OCI-LY3 (cell line): ENCODE data around the gene MOB3B.

ENCODE experiments used
- H2AFZ ChIP-seq: fragments of 200-600, 300-600 bp; shearing (Covaris generic); 2 replicates; pipeline ENCODE4 v1.6.0; 2014; ENCODE audit warnings: antibody characterized with exemption, low read depth, low read length
- H3K27ac ChIP-seq: fragments of 200-600, 300-600 bp; sonication (generic); 2 replicates; pipeline ENCODE4 v1.5.1; 2014; ENCODE audit warnings: mild to moderate bottlenecking, low read length, moderate library complexity, mixed read lengths
- H3K27me3 ChIP-seq: fragments of 200-600, 300-600 bp; sonication (generic); 2 replicates; pipeline ENCODE4 v1.6.1; 2014; ENCODE audit warnings: low read depth, low read length, mixed read lengths
- H3K36me3 ChIP-seq: fragments of 200-600, 300-600 bp; sonication (generic); replicated peaks from 2 replicates; pipeline ENCODE3; 2014; ENCODE audit warnings: low read depth, low read length, mixed read lengths
- H3K4me1 ChIP-seq: fragments of 300-600, 200-600 bp; sonication (generic); 2 replicates; pipeline ENCODE4 v1.6.1; 2014; ENCODE audit warnings: low read length, mixed read lengths
- H3K4me2 ChIP-seq: fragments of 200-600, 300-600 bp; sonication (generic); 2 replicates; pipeline ENCODE4 v1.6.1; 2014; ENCODE audit warnings: low read length, mixed read lengths
- H3K4me3 ChIP-seq: fragments of 300-600, 200-600 bp; sonication (generic); 2 replicates; pipeline ENCODE4 v1.5.1; 2014; ENCODE audit warnings: antibody characterized with exemption, mild to moderate bottlenecking, low read length, moderate library complexity
- H3K79me2 ChIP-seq: fragments of 300-600, 200-600 bp; shearing (Covaris generic); 2 replicates; pipeline ENCODE4 v1.6.1; 2014; ENCODE audit warnings: mild to moderate bottlenecking, low read length, mixed read lengths
- H3K9ac ChIP-seq: fragments of 300-600, 200-600 bp; shearing (Covaris generic); 2 replicates; pipeline ENCODE4 v1.6.0; 2014; ENCODE audit warnings: mild to moderate bottlenecking, low read length, moderate library complexity
- H3K9me3 ChIP-seq: fragments of 200-600, 300-600 bp; shearing (Covaris generic); 2 replicates; pipeline ENCODE4 v1.6.1; 2014; ENCODE audit warnings: low read length, mixed read lengths; ENCODE audit not compliant: insufficient read depth
- H4K20me1 ChIP-seq: fragments of 200-600, 300-600 bp; sonication (generic); 2 replicates; pipeline ENCODE4 v1.6.1; 2016; ENCODE audit warnings: low read length, mixed read lengths; ENCODE audit not compliant: insufficient read depth
- EZH2phosphoT487 ChIP-seq: fragments of 200-600 bp; shearing (Covaris generic); IDR thresholded peaks from 2 replicates; pipeline ENCODE4 v1.6.1; 2018; ENCODE audit warnings: antibody characterized with exemption, mixed run types, low read depth
- TF ChIP-seq, protein P1 (sequence below): fragments of 200-600, 300-600 bp; sonication (generic); IDR thresholded peaks from 2 replicates; pipeline ENCODE4 v1.5.1; 2014; ENCODE audit warnings: antibody characterized with exemption, low read length, low read depth

The MOB3B gene

DNA sequence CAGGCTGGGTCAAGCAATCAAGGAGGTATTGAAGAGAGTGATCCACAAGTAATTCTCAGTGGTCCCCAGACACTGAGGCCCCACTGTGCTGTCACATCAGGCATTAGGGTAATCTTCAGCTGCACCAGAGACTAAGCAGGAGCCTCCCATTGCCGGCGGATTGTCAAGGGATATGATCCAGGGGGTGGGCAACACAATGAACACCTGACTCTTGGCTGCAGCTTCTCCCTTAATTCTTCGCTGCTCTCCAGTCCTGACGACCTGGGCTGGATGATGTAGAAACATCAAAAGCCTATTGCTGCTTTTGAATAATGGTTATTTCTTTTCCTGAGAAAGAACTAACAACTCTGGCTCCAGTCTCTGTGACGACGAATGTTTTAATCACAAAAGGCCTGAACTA lies 83.9 kb downstream of the MOB3B start:
- Histone ChIP-seq H3K9ac (no peak overlapping the region), H2AFZ (no peak overlapping the region)
- no peak for TF ChIP-seq EZH2phosphoT487
- TF ChIP-seq, protein P1, sequence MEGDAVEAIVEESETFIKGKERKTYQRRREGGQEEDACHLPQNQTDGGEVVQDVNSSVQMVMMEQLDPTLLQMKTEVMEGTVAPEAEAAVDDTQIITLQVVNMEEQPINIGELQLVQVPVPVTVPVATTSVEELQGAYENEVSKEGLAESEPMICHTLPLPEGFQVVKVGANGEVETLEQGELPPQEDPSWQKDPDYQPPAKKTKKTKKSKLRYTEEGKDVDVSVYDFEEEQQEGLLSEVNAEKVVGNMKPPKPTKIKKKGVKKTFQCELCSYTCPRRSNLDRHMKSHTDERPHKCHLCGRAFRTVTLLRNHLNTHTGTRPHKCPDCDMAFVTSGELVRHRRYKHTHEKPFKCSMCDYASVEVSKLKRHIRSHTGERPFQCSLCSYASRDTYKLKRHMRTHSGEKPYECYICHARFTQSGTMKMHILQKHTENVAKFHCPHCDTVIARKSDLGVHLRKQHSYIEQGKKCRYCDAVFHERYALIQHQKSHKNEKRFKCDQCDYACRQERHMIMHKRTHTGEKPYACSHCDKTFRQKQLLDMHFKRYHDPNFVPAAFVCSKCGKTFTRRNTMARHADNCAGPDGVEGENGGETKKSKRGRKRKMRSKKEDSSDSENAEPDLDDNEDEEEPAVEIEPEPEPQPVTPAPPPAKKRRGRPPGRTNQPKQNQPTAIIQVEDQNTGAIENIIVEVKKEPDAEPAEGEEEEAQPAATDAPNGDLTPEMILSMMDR, result no peak

DNA sequence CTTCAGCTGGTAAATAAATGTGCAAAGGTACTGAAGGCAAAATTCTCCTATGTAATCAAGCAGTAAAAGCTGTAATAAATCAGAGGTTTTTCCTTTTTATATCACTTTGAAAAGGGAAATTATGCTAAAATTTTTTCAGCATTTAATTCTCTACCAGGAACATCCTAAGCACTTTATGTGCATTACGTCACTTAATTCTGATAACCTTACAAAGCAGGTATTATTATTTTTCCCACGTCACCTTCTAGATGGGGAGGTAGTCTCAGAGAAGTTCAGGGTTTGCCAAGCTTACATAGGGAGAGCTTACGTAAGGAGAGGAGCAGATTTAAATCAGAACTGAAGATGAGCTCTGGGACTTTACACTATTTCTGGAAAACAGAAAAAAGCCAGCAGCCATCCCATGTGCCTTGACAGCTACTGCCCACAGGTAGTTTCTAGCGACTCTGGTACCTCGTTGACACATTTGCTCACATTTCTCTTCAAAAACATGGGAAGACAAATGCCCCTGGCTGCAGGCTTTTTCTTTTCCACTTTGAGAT lies 84.5 kb downstream of the MOB3B start:
- peaks cover 8% of the 10 kb centered on the region for H3K4me1 ChIP-seq
- no peak overlapping the region for H2AFZ ChIP-seq
- H3K27me3 ChIP-seq, result peaks cover 14% of the 10 kb centered on the region
- no peak overlapping the region for H3K4me2 ChIP-seq
- H4K20me1 ChIP-seq, result no peaks in the 10 kb centered on the region
- peaks cover 5% of the 10 kb centered on the region; the same call in 1 of the 2 replicates for H3K9me3 ChIP-seq
- H3K36me3 ChIP-seq, result peaks cover 6% of the 10 kb centered on the region
- H3K79me2 ChIP-seq, result no peaks in the 10 kb centered on the region
- H3K9ac ChIP-seq, result no peak overlapping the region
- H3K27ac ChIP-seq, result no peak overlapping the region
- no peak overlapping the region for H3K4me3 ChIP-seq
- TF ChIP-seq, protein P1, result no peak
- no peak for TF ChIP-seq EZH2phosphoT487

More for the DNA sequence above, 83.9 kb downstream of the MOB3B start:
- Histone ChIP-seq H3K9me3 (peaks cover 5% of the 10 kb centered on the region; the same call in 1 of the 2 replicates), H3K4me2 (no peak overlapping the region), H3K27me3 (peaks cover 12% of the 10 kb centered on the region; the same call in 1 of the 2 replicates), H3K79me2 (no peaks in the 10 kb centered on the region), H3K4me1 (peaks cover 8% of the 10 kb centered on the region), H3K27ac (no peak overlapping the region), H3K4me3 (no peak overlapping the region), H3K36me3 (peaks cover 6% of the 10 kb centered on the region), H4K20me1 (no peaks in the 10 kb centered on the region)

DNA sequence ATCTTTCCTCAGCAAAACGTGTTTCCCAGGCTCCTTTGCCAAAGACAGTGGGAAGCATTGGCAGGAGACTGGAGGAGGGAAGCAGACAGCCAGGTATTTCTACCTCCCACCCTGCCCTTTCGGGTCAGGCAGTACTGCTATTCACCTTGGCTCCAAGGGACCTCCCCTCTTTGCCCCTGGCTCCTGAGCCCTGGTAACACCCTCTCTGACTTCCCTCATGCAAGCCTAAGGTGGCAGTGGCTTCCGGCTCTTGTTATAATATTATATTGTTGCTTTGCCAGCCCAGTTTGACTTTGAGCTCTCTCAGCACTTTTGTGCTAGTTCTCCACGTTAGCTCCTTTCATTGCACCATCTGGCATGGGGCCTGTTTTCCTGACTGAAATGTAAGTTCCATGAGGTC lies 87.2 kb downstream of the MOB3B start:
- H2AFZ ChIP-seq, result no peak overlapping the region
- no peak overlapping the region for H3K4me3 ChIP-seq
- H3K4me2 ChIP-seq, result no peak overlapping the region
- H3K27me3 ChIP-seq, result peaks cover 36% of the 10 kb centered on the region
- no peak overlapping the region for H3K27ac ChIP-seq
- TF ChIP-seq, protein P1, result no peak
- no peak for TF ChIP-seq EZH2phosphoT487
- no peak overlapping the region for H3K9ac ChIP-seq
- H3K9me3 ChIP-seq, result no peaks in the 10 kb centered on the region
- no peaks in the 10 kb centered on the region for H3K79me2 ChIP-seq
- H3K36me3 ChIP-seq, result no peaks in the 10 kb centered on the region
- no peaks in the 10 kb centered on the region for H4K20me1 ChIP-seq
- H3K4me1 ChIP-seq, result peaks cover 8% of the 10 kb centered on the region

DNA sequence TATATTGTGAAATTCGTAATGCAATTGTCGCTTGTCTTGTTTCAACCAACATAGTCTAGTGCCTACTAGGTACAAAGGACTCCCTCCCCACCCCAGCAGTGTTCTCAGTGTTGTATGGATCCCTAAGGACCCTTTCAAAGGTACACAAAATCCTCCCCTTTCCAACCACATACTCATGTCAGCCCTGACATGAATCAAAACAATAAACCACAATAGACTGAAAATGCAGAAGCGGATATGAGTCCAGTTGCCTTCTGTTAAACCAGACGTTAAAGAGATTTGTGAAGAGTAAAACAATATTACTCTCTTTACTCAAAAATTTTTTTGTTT lies 87.9 kb downstream of the MOB3B start:
- no peak overlapping the region for H3K27ac ChIP-seq
- no peaks in the 10 kb centered on the region for H4K20me1 ChIP-seq
- peak overlapping the region; percentile 27; the same call in 1 of the 2 replicates for H3K4me2 ChIP-seq
- H3K4me3 ChIP-seq, result no peak overlapping the region
- no peak overlapping the region for H3K9ac ChIP-seq
- H2AFZ ChIP-seq, result no peak overlapping the region
- H3K9me3 ChIP-seq, result no peaks in the 10 kb centered on the region
- H3K4me1 ChIP-seq, result peaks cover 8% of the 10 kb centered on the region
- peaks cover 36% of the 10 kb centered on the region for H3K27me3 ChIP-seq
- no peak for TF ChIP-seq EZH2phosphoT487
- TF ChIP-seq, protein P1, result no peak
- no peaks in the 10 kb centered on the region for H3K36me3 ChIP-seq
- no peaks in the 10 kb centered on the region for H3K79me2 ChIP-seq
